ENCODE measurements around the gene KIDINS220. TPM values are rescaled to one million over a fixed set of nuclear protein-coding genes. Genes with fewer than 3 reads are reported as not detected.

The KIDINS220 gene
- polyA plus RNA-seq, 1 donor from 2014 or later = 329 TPM

DNA sequence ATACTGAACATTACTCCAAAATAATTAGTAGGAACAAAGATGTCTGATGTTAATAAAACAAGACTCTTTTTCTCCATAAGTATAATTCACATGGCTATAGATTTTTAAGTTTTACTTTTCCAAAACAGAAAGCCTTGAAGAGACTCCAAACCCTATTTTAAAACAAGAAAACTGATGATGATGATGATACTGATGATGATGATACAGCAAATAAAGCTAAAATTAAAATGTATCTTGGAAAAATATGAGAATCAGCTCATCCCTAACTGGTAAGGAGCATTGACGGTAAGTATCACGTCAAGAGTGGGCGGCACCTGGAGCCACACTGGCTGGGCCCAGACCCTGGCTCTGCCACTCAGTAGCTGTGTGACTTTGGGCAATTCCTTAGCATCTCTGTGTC lies 116.0 kb downstream of the KIDINS220 start:
- H3K4me2 ChIP-seq (ENCODE audit: low read length) = no peak overlapping the region
- H3K9me2 ChIP-seq (ENCODE audit: insufficient read depth, low read length) = no peaks in the 10 kb centered on the region
- H3K9me3 ChIP-seq (ENCODE audit: low read length) = no peaks in the 10 kb centered on the region
- no peak overlapping the region for H3K9ac ChIP-seq (ENCODE audit: low read length)
- no peaks in the 10 kb centered on the region for H4K20me1 ChIP-seq (ENCODE audit: insufficient read depth)
- H3K27me3 ChIP-seq (ENCODE audit: insufficient read depth, low read depth, low read length) = no peaks in the 10 kb centered on the region
- no peak overlapping the region for H3K27ac ChIP-seq (ENCODE audit: low read length)
- no peak overlapping the region for H3K4me3 ChIP-seq (ENCODE audit: low read length)
- no peaks in the 10 kb centered on the region for H3F3A ChIP-seq (ENCODE audit: insufficient read depth, low read length, poor library complexity, severe bottlenecking)
- no peaks in the 10 kb centered on the region for H3K79me2 ChIP-seq (replicated peaks; ENCODE audit: insufficient read depth, low read length)
- H2AFZ ChIP-seq (ENCODE audit: low read depth, low read length) = no peak overlapping the region
- TF ChIP-seq, protein P1, sequence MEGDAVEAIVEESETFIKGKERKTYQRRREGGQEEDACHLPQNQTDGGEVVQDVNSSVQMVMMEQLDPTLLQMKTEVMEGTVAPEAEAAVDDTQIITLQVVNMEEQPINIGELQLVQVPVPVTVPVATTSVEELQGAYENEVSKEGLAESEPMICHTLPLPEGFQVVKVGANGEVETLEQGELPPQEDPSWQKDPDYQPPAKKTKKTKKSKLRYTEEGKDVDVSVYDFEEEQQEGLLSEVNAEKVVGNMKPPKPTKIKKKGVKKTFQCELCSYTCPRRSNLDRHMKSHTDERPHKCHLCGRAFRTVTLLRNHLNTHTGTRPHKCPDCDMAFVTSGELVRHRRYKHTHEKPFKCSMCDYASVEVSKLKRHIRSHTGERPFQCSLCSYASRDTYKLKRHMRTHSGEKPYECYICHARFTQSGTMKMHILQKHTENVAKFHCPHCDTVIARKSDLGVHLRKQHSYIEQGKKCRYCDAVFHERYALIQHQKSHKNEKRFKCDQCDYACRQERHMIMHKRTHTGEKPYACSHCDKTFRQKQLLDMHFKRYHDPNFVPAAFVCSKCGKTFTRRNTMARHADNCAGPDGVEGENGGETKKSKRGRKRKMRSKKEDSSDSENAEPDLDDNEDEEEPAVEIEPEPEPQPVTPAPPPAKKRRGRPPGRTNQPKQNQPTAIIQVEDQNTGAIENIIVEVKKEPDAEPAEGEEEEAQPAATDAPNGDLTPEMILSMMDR (IDR thresholded peaks at IDR 0.05; ENCODE audit: poor library complexity, severe bottlenecking) = no peak
- no peak for TF ChIP-seq SMC3 (conservative IDR thresholded peaks at IDR 0.05; ENCODE audit: poor library complexity)
- no peak for TF ChIP-seq EZH2 (IDR thresholded peaks at IDR 0.05; ENCODE audit: borderline replicate concordance, insufficient read depth, low read length, poor library complexity, severe bottlenecking)
- TF ChIP-seq MXI1 (conservative IDR thresholded peaks at IDR 0.05; ENCODE audit: poor library complexity, severe bottlenecking) = no peak
- no peak for TF ChIP-seq EP300 (conservative IDR thresholded peaks at IDR 0.05; ENCODE audit: poor library complexity, severe bottlenecking)
- no peak for TF ChIP-seq RAD21 (conservative IDR thresholded peaks at IDR 0.05)
- TF ChIP-seq TAF1 (IDR thresholded peaks at IDR 0.05; ENCODE audit: low read depth) = no peak
- no peak for TF ChIP-seq REST (IDR thresholded peaks at IDR 0.05; ENCODE audit: borderline replicate concordance)
- TF ChIP-seq POLR2AphosphoS5 (IDR thresholded peaks at IDR 0.05) = no peak
- H3K36me3 ChIP-seq (ENCODE audit: insufficient read depth, low read length) = no peaks in the 10 kb centered on the region

DNA sequence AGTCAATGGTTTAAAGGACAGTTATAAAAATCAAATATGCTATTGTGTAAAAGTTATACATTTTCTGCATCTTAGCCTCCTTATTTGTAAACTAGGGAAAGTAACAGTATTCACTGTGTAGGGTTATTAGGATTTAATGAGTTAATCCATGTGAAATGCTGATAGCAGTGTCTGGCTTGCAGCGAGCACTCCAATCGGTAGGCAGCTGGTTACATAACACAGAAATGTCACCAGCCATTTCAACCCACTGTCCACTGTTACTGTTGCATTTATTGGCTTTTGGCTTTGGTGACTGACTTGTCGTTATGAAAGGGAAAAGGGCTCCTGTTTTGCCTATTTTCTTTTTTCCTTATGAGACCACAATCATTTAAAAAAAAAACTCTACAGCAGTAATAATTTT lies 116.7 kb downstream of the KIDINS220 start:
- no peaks in the 10 kb centered on the region for H3F3A ChIP-seq (ENCODE audit: insufficient read depth, low read length, poor library complexity, severe bottlenecking)
- H3K4me3 ChIP-seq (ENCODE audit: low read length) = no peak overlapping the region
- H3K4me2 ChIP-seq (ENCODE audit: low read length) = no peak overlapping the region
- TF ChIP-seq MXI1 (conservative IDR thresholded peaks at IDR 0.05; ENCODE audit: poor library complexity, severe bottlenecking) (no peak), EZH2 (IDR thresholded peaks at IDR 0.05; ENCODE audit: borderline replicate concordance, insufficient read depth, low read length, poor library complexity, severe bottlenecking) (no peak), TAF1 (IDR thresholded peaks at IDR 0.05; ENCODE audit: low read depth) (no peak), POLR2AphosphoS5 (IDR thresholded peaks at IDR 0.05) (no peak), RAD21 (conservative IDR thresholded peaks at IDR 0.05) (no peak), EP300 (conservative IDR thresholded peaks at IDR 0.05; ENCODE audit: poor library complexity, severe bottlenecking) (no peak), SMC3 (conservative IDR thresholded peaks at IDR 0.05; ENCODE audit: poor library complexity) (no peak), REST (IDR thresholded peaks at IDR 0.05; ENCODE audit: borderline replicate concordance) (no peak)
- TF ChIP-seq, protein P1 (IDR thresholded peaks at IDR 0.05; ENCODE audit: poor library complexity, severe bottlenecking) = no peak
- no peaks in the 10 kb centered on the region for H3K9me2 ChIP-seq (ENCODE audit: insufficient read depth, low read length)
- H3K79me2 ChIP-seq (replicated peaks; ENCODE audit: insufficient read depth, low read length) = no peaks in the 10 kb centered on the region
- H3K36me3 ChIP-seq (ENCODE audit: insufficient read depth, low read length) = no peaks in the 10 kb centered on the region
- no peak overlapping the region for H3K9ac ChIP-seq (ENCODE audit: low read length)
- no peaks in the 10 kb centered on the region for H3K27me3 ChIP-seq (ENCODE audit: insufficient read depth, low read depth, low read length)
- H4K20me1 ChIP-seq (ENCODE audit: insufficient read depth) = no peaks in the 10 kb centered on the region
- no peaks in the 10 kb centered on the region for H3K9me3 ChIP-seq (ENCODE audit: low read length)
- H3K27ac ChIP-seq (ENCODE audit: low read length) = no peak overlapping the region
- no peak overlapping the region for H2AFZ ChIP-seq (ENCODE audit: low read depth, low read length)
